ENCODE measurements around the gene SPAST. TPM values are rescaled to one million over a fixed set of nuclear protein-coding genes. Genes with fewer than 3 reads are reported as not detected.

Gene SPAST
- total and polyA plus RNA-seq, 9 of the 15 experiments (the other 6 are each of a cell fraction or from before 2014, with no cell fraction given): 7.4 to 37.0 (median 19.0) TPM

DNA sequence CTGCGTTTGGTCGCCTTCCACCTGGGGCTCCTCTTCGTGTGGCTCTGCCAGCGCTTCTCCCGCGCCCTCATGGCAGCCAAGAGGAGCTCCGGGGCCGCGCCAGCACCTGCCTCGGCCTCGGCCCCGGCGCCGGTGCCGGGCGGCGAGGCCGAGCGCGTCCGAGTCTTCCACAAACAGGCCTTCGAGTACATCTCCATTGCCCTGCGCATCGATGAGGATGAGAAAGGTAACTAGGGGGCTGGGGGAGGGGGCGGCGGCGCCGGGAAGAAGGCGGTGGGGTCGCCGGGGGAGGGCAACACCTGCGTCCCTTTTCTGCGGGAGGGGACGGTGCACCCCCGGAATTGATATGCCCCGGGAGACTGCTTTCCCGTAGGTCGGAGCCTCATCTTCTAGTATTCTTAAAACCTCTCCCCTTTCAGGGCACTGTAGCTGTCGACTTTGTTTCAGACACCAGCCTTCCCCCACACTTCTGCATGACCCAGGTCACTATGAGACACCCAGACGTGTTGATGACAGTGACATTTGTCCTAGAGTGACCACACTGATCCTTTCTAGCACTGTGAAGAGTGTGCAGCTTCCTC, 755 bp downstream of the SPAST start (continued):
- TF ChIP-seq SMARCE1 (IDR thresholded peaks at IDR 0.05) (no peak), KDM4B (IDR thresholded peaks at IDR 0.05; ENCODE audit: borderline replicate concordance in 2 of 2, low read depth in 1 of 2) (no peak), ELF1 (tag; IDR thresholded peaks at IDR 0.05) (no peak), HEY1 (CRISPR knock-in tag; IDR thresholded peaks at IDR 0.05; ENCODE audit: borderline replicate concordance) (no peak), MCM5 (IDR thresholded peaks at IDR 0.05; ENCODE audit: low read depth) (no peak), STAT5B (CRISPR knock-in tag; IDR thresholded peaks at IDR 0.05) (no peak), ETV6 (IDR thresholded peaks at IDR 0.05; ENCODE audit: borderline replicate concordance in 1 of 2, low read depth in 2 of 2, low read length in 1 of 2) (no peak), ETV6 (CRISPR knock-in tag; IDR thresholded peaks at IDR 0.05; ENCODE audit: borderline replicate concordance) (no peak), ZNF316 (IDR thresholded peaks at IDR 0.05) (no peak), HMG20B (CRISPR knock-in tag; IDR thresholded peaks at IDR 0.05) (no peak), XRCC4 (IDR thresholded peaks at IDR 0.05; ENCODE audit: extremely low read depth, insufficient read depth, insufficient read length) (no peak), RBM15 (IDR thresholded peaks at IDR 0.05; ENCODE audit: insufficient read depth, low read length) (no peak), KAT2B (IDR thresholded peaks at IDR 0.05; ENCODE audit: low read depth, low read length) (no peak), POU5F1 (IDR thresholded peaks at IDR 0.05; ENCODE audit: borderline replicate concordance, low read depth, low read length, partially characterized antibody) (no peak), FOXA3 (CRISPR knock-in tag; conservative IDR thresholded peaks at IDR 0.05 in 1 of 2, IDR thresholded peaks at IDR 0.05 in 1 of 2) (no peak)
- TF ChIP-seq, protein P1, sequence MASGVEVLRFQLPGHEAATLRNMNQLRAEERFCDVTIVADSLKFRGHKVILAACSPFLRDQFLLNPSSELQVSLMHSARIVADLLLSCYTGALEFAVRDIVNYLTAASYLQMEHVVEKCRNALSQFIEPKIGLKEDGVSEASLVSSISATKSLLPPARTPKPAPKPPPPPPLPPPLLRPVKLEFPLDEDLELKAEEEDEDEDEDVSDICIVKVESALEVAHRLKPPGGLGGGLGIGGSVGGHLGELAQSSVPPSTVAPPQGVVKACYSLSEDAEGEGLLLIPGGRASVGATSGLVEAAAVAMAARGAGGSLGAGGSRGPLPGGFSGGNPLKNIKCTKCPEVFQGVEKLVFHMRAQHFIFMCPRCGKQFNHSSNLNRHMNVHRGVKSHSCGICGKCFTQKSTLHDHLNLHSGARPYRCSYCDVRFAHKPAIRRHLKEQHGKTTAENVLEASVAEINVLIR (CRISPR knock-in tag; IDR thresholded peaks at IDR 0.05): no peak
- TF ChIP-seq, protein P2, sequence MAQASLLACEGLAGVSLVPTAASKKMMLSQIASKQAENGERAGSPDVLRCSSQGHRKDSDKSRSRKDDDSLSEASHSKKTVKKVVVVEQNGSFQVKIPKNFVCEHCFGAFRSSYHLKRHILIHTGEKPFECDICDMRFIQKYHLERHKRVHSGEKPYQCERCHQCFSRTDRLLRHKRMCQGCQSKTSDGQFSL (CRISPR knock-in tag; IDR thresholded peaks at IDR 0.05): no peak
- TF ChIP-seq, protein P2 (tag; IDR thresholded peaks at IDR 0.05): no peak
- TF ChIP-seq, protein P3, sequence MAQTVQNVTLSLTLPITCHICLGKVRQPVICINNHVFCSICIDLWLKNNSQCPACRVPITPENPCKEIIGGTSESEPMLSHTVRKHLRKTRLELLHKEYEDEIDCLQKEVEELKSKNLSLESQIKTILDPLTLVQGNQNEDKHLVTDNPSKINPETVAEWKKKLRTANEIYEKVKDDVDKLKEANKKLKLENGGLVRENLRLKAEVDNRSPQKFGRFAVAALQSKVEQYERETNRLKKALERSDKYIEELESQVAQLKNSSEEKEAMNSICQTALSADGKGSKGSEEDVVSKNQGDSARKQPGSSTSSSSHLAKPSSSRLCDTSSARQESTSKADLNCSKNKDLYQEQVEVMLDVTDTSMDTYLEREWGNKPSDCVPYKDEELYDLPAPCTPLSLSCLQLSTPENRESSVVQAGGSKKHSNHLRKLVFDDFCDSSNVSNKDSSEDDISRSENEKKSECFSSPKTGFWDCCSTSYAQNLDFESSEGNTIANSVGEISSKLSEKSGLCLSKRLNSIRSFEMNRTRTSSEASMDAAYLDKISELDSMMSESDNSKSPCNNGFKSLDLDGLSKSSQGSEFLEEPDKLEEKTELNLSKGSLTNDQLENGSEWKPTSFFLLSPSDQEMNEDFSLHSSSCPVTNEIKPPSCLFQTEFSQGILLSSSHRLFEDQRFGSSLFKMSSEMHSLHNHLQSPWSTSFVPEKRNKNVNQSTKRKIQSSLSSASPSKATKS (CRISPR knock-in tag; IDR thresholded peaks at IDR 0.05): no peak
- TF ChIP-seq, protein P4, sequence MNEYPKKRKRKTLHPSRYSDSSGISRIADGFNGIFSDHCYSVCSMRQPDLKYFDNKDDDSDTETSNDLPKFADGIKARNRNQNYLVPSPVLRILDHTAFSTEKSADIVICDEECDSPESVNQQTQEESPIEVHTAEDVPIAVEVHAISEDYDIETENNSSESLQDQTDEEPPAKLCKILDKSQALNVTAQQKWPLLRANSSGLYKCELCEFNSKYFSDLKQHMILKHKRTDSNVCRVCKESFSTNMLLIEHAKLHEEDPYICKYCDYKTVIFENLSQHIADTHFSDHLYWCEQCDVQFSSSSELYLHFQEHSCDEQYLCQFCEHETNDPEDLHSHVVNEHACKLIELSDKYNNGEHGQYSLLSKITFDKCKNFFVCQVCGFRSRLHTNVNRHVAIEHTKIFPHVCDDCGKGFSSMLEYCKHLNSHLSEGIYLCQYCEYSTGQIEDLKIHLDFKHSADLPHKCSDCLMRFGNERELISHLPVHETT (CRISPR knock-in tag; conservative IDR thresholded peaks at IDR 0.05 in 1 of 2, IDR thresholded peaks at IDR 0.05 in 1 of 2): no peak
- TF ChIP-seq, protein P5, sequence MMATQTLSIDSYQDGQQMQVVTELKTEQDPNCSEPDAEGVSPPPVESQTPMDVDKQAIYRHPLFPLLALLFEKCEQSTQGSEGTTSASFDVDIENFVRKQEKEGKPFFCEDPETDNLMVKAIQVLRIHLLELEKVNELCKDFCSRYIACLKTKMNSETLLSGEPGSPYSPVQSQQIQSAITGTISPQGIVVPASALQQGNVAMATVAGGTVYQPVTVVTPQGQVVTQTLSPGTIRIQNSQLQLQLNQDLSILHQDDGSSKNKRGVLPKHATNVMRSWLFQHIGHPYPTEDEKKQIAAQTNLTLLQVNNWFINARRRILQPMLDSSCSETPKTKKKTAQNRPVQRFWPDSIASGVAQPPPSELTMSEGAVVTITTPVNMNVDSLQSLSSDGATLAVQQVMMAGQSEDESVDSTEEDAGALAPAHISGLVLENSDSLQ (IDR thresholded peaks at IDR 0.05): peak; percentile 47

Data from K562 (cell line).